Measurements from ENCODE around the gene COL1A2.

Gene COL1A2

GRCh38 chr7:94394437-94395140, at the start of gene COL1A2:
Gene COL1A2 (plus strand): TSS chr7:94394895. CDS start chr7:94395032, 137 bp downstream.
- no peak for DNase-seq (ENCODE audit: low spot score)

GRCh38 chr7:94345907-94346306, 48.8 kb upstream of the COL1A2 start:
- no peak for DNase-seq (ENCODE audit: low spot score)

GRCh38 chr7:94348142-94348541, 46.6 kb upstream of the COL1A2 start:
- DNase-seq (ENCODE audit: low spot score) = no peak

GRCh38 chr7:94350734-94351133, 44.0 kb upstream of the COL1A2 start:
- no peak for DNase-seq (ENCODE audit: low spot score)

- no peak for DNase-seq (ENCODE audit: low spot score)
Observed at GRCh38 chr7:94351703-94352102, 43.0 kb upstream of the COL1A2 start.

- DNase-seq (ENCODE audit: low spot score) = no peak
Observed at GRCh38 chr7:94352887-94353286, 41.8 kb upstream of the COL1A2 start.

GRCh38 chr7:94354953-94355352, 39.7 kb upstream of the COL1A2 start:
- no peak for DNase-seq (ENCODE audit: low spot score)

- DNase-seq (ENCODE audit: low spot score) = no peak
Observed at GRCh38 chr7:94355454-94355853, 39.2 kb upstream of the COL1A2 start.

- no peak for DNase-seq (ENCODE audit: low spot score)
Observed at GRCh38 chr7:94357076-94357475, 37.6 kb upstream of the COL1A2 start.

GRCh38 chr7:94360926-94361325, 33.8 kb upstream of the COL1A2 start:
- no peak for DNase-seq (ENCODE audit: low spot score)

- no peak for DNase-seq (ENCODE audit: low spot score)
Observed at GRCh38 chr7:94362276-94362675, 32.4 kb upstream of the COL1A2 start.

- DNase-seq (ENCODE audit: low spot score) = no peak
Observed at GRCh38 chr7:94364816-94365215, 29.9 kb upstream of the COL1A2 start.

- no peak for DNase-seq (ENCODE audit: low spot score)
Observed at GRCh38 chr7:94366163-94366562, 28.5 kb upstream of the COL1A2 start.

GRCh38 chr7:94366832-94367231, 27.9 kb upstream of the COL1A2 start:
- DNase-seq (ENCODE audit: low spot score) = no peak

- no peak for DNase-seq (ENCODE audit: low spot score)
Observed at GRCh38 chr7:94367949-94368348, 26.7 kb upstream of the COL1A2 start.

GRCh38 chr7:94368371-94368791, 26.3 kb upstream of the COL1A2 start:
- DNase-seq (ENCODE audit: low spot score) = no peak

- DNase-seq (ENCODE audit: low spot score) = no peak
Observed at GRCh38 chr7:94374231-94374630, 20.5 kb upstream of the COL1A2 start.

GRCh38 chr7:94374721-94375566, 19.8 kb upstream of the COL1A2 start:
- no peak for DNase-seq (ENCODE audit: low spot score)

GRCh38 chr7:94375691-94376090, 19.0 kb upstream of the COL1A2 start:
- DNase-seq (ENCODE audit: low spot score) = no peak

- no peak for DNase-seq (ENCODE audit: low spot score)
Observed at GRCh38 chr7:94376281-94376680, 18.4 kb upstream of the COL1A2 start.

- no peak for DNase-seq (ENCODE audit: low spot score)
Observed at GRCh38 chr7:94378356-94378755, 16.3 kb upstream of the COL1A2 start.

- DNase-seq (ENCODE audit: low spot score) = no peak
Observed at GRCh38 chr7:94380264-94380663, 14.4 kb upstream of the COL1A2 start.

GRCh38 chr7:94382132-94382531, 12.6 kb upstream of the COL1A2 start:
- DNase-seq (ENCODE audit: low spot score) = no peak
